ENCODE data around the gene RBFOX1.

DNA sequence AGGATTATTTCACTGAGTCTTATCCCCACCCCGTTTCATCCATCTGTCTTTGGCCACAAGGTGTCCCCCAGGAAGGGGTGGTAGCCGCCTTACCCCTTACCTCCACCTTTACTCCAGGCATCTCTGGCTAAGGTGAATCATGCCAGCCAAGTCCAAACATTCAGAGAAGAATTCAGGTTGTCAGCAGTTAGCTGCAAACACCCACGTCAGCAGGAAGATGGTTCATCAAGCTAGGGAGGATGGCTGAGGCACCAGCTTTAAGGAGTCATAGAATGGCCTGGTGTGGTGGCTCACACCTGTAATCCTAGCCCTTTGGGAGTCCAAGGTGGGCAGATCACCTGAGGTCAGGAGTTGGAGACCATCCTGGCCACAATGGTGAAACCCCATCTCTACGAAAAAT is 61.0 kb downstream of the RBFOX1 start:
- TF ChIP-seq, protein P1, sequence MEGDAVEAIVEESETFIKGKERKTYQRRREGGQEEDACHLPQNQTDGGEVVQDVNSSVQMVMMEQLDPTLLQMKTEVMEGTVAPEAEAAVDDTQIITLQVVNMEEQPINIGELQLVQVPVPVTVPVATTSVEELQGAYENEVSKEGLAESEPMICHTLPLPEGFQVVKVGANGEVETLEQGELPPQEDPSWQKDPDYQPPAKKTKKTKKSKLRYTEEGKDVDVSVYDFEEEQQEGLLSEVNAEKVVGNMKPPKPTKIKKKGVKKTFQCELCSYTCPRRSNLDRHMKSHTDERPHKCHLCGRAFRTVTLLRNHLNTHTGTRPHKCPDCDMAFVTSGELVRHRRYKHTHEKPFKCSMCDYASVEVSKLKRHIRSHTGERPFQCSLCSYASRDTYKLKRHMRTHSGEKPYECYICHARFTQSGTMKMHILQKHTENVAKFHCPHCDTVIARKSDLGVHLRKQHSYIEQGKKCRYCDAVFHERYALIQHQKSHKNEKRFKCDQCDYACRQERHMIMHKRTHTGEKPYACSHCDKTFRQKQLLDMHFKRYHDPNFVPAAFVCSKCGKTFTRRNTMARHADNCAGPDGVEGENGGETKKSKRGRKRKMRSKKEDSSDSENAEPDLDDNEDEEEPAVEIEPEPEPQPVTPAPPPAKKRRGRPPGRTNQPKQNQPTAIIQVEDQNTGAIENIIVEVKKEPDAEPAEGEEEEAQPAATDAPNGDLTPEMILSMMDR (IDR thresholded peaks at IDR 0.05; ENCODE audit: low read length) = no peak
- TF ChIP-seq EZH2 (IDR thresholded peaks at IDR 0.05; ENCODE audit: borderline replicate concordance, low read length) = no peak

All from OCI-LY1 (cell line).